Bronchial epithelial cell (primary cell): ENCODE measurements around the gene SPTBN5. TPM values are rescaled to one million over a fixed set of nuclear protein-coding genes. Genes with fewer than 3 reads are reported as not detected.

Source experiments
- DNase-seq: peaks from one replicate; pipeline ENCODE4 v3.0.0-alpha.2; 2010; ENCODE audit warnings: low read depth
- FAIRE-seq: peaks from 2 replicates; lab custom pipeline; 2011; peaks lifted over from hg19 to GRCh38; lab: Jason Lieb, UNC
- H3K27me3 ChIP-seq: 2 replicates; pipeline ENCODE4 v1.5.1; 2011; ENCODE audit warnings: low read length; ENCODE audit not compliant: control insufficient read depth, insufficient read depth
- H3K36me3 ChIP-seq: 2 replicates; pipeline ENCODE4 v1.5.1; 2011; ENCODE audit warnings: low read length; ENCODE audit not compliant: control insufficient read depth, insufficient read depth
- H3K4me3 ChIP-seq: 2 replicates; pipeline ENCODE4 v1.5.1; 2011; ENCODE audit warnings: mild to moderate bottlenecking, low read depth, low read length, control low read depth
- total RNA-seq: library from RNA; depleted of rRNA; stranded (reverse); fragments of >200 nt; gene quantifications from 2 replicates; pipeline ENCODE4 v1.2.1, GENCODE V29; 2014
- TF ChIP-seq, protein P1 (sequence below): IDR thresholded peaks from 2 replicates; pipeline ENCODE4 v1.5.1; 2011; ENCODE audit warnings: mild to moderate bottlenecking, moderate library complexity, low read length, control low read depth, inconsistent platforms; ENCODE audit not compliant: insufficient read depth, severe bottlenecking

Gene SPTBN5
- total RNA-seq, 1 donor from 2014 or later = 0.53 TPM

DNA sequence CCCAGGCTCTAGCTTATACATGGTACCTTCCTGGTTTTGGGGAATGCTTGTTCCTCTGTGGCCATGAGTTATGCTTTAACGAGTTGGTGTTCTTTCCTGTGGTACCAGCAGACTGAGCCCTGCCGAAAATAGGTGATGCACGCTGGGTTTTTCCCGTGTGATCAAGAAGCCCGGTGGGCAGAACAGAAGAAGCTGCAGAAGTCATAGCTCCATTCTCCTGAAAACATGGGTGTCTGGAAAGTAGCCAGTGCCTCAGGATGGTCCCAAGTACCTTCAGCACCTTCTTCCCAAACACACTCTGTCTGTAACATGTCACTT is 94.4 kb downstream of the SPTBN5 start:
- FAIRE-seq = no peak
- peaks cover 8% of the 10 kb centered on the region for H3K36me3 ChIP-seq
- H3K4me3 ChIP-seq = no peak overlapping the region
- H3K27me3 ChIP-seq = no peaks in the 10 kb centered on the region
- TF ChIP-seq, protein P1, sequence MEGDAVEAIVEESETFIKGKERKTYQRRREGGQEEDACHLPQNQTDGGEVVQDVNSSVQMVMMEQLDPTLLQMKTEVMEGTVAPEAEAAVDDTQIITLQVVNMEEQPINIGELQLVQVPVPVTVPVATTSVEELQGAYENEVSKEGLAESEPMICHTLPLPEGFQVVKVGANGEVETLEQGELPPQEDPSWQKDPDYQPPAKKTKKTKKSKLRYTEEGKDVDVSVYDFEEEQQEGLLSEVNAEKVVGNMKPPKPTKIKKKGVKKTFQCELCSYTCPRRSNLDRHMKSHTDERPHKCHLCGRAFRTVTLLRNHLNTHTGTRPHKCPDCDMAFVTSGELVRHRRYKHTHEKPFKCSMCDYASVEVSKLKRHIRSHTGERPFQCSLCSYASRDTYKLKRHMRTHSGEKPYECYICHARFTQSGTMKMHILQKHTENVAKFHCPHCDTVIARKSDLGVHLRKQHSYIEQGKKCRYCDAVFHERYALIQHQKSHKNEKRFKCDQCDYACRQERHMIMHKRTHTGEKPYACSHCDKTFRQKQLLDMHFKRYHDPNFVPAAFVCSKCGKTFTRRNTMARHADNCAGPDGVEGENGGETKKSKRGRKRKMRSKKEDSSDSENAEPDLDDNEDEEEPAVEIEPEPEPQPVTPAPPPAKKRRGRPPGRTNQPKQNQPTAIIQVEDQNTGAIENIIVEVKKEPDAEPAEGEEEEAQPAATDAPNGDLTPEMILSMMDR = no peak
- DNase-seq = no peak

DNA sequence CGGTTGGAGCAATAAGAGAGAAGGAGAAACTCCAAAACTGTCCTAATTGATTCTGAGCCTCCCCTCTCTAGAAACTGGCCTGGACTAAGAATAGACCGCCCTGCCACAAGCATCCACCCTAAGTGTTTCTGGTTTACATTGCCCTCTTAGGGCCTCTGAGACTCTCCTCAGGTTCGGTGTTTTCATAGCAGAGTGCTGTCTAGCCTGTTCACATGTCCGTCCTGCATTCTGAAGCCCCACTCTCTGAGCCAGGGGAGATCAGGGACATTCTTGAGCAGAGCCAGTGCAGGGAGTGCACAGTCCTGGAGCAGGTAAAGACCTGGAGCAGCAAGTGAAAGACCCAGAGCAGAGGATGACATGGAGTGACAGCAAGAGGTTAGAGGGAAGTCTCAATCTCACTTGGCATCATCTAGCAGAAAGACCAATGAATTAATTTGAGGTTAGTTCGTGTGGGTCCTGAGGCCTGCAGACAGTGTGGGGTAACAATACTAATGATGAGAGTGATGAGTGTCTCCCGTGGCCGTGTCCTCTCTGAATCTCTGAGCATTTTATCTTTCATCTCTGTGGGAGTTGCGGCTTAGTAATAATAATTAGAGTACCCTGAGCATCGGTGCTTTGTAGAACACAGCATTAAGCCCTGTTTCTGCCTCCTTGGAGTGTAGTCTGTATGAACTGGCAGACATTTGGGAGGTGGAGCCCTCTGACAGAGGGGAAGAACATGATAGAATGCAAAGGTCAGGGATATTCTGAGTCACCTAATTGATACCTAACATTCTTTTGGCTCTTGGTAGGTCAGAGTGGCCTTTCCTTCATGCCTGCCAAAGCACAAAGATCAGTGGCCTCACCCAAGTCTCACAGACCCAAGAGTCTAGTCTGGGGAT is 95.0 kb downstream of the SPTBN5 start:
- no peak for DNase-seq
- FAIRE-seq = no peak
- H3K27me3 ChIP-seq = no peaks in the 10 kb centered on the region
- TF ChIP-seq, protein P1 = no peak
- peaks cover 8% of the 10 kb centered on the region for H3K36me3 ChIP-seq
- no peak overlapping the region for H3K4me3 ChIP-seq

Other genes starting within 250 kb of the SPTBN5 start
- gene MGA, start 233.6 kb downstream of the SPTBN5 start, total RNA-seq = 21.1 and 24.0 TPM in 2 replicates
- gene MAPKBP1, start 119.6 kb downstream of the SPTBN5 start, total RNA-seq = 12.9 and 17.9 TPM in 2 replicates
- 22.9 TPM in 2 replicates for gene JMJD7, start 66.0 kb downstream of the SPTBN5 start, total RNA-seq
- 8.2 and 42.6 TPM in 2 replicates for gene PLA2G4B, start 55.2 kb downstream of the SPTBN5 start, total RNA-seq
- 21.1 and 28.3 TPM in 2 replicates for gene EHD4, start 78.5 kb upstream of the SPTBN5 start, total RNA-seq
- under 0.01 and 1.4 TPM in 2 replicates for gene PLA2G4E, start 127.0 kb upstream of the SPTBN5 start, total RNA-seq
- gene PLA2G4D, start 200.5 kb upstream of the SPTBN5 start, total RNA-seq = under 0.01 TPM in 2 replicates